ENCODE results near the gene SLC34A3.

SLC34A3 gene

DNA sequence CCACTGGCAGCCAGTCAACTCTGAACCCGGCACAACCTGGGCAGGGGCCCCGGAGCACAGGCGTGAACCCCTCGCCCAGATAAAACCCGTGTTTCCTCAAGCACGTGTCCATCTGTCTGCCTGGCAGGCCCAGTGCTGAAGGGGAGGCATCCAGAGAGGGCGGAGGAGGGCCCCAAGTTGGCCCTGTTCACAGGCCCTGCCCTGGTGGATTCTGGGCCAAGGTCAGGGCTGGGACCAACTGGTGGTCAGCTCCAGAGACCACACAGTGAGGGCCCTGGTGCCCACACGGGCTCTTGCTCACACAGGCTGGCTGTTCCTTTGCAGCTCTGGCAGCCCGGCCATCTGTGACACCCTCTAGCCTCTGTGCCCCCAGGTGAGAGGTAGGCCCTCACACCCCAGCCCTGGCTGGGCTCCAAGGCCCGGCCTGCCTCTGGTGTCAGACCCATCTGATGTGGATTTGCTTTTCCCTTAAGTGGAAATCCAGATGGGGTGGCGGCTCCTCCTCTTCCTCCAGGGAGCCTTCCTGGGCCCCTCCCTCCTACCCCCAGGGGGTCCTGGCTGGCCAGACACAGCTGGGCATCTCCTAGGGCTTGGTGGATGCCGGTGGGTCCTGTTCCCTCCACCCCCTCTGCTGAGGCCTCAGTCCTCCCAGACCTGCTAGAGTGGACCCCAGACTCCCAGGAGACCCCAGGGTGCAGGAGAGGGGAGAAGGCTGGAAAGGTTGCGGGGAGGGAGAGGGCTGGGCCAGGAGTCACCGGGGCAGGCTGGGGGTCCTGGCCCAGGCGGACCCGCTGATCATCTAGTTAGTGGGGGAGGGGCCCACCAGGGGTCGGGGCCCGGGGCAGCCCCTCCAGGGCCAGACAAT lies 19.9 kb downstream of the SLC34A3 start:
- POLR2A ChIA-PET, result interaction anchor here (1.3 to 8.8 kb wide), 2 partner anchors 8 to 10 kb away, joined by 3 to 90 read pairs; partner anchors contain the start of gene TUBB4B
- DNase-seq (ENCODE audit: extremely low spot score), result no peak
- TF ChIP-seq FOXM1 (IDR thresholded peaks at IDR 0.05; ENCODE audit: borderline replicate concordance) (no peak), NFRKB (IDR thresholded peaks at IDR 0.05) (no peak), SP1 (IDR thresholded peaks at IDR 0.05) (no peak), BHLHE40 (IDR thresholded peaks at IDR 0.05; ENCODE audit: borderline replicate concordance) (no peak), FOXA1 (IDR thresholded peaks at IDR 0.05) (no peak), CTBP1 (IDR thresholded peaks at IDR 0.05; ENCODE audit: borderline replicate concordance) (no peak), HDGF (IDR thresholded peaks at IDR 0.05; ENCODE audit: borderline replicate concordance) (no peak), ELF4 (IDR thresholded peaks at IDR 0.05) (no peak), L3MBTL2 (conservative IDR thresholded peaks at IDR 0.05) (no peak), TARDBP (IDR thresholded peaks at IDR 0.05) (no peak), LEF1 (IDR thresholded peaks at IDR 0.05; ENCODE audit: borderline replicate concordance) (no peak)
- TF ChIP-seq, protein P1, sequence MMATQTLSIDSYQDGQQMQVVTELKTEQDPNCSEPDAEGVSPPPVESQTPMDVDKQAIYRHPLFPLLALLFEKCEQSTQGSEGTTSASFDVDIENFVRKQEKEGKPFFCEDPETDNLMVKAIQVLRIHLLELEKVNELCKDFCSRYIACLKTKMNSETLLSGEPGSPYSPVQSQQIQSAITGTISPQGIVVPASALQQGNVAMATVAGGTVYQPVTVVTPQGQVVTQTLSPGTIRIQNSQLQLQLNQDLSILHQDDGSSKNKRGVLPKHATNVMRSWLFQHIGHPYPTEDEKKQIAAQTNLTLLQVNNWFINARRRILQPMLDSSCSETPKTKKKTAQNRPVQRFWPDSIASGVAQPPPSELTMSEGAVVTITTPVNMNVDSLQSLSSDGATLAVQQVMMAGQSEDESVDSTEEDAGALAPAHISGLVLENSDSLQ (IDR thresholded peaks at IDR 0.05), result no peak
- CTCF ChIA-PET, result interaction anchor here (0.6 kb wide), 1 partner anchor 12 kb away, joined by 3 read pairs; no protein-coding TSS in a partner anchor

DNA sequence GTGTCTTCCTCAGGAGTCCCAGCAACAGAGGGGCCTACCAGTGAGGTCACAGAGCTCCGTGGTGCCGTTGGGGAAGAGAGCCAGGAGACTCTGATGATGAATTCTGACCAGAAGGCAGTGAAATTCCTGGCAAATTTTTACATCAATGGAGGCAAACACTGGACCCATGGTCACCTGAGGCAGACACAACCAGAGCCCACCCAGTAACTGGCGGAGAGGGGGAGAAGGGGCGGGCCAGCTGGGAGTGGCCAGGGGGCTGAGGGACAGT lies 20.4 kb downstream of the SLC34A3 start, which contains the start of gene STPG3:
Gene STPG3, plus strand, starts transcription at position 93 of the 268 bp plus-strand sequence. Its CDS starts 1 bp downstream, at position 94.
- DNase-seq (ENCODE audit: extremely low spot score), result no peak
- ChIA-PET POLR2A (interaction anchor here (8.8 kb wide), 1 partner anchor 11 kb away, joined by 90 read pairs; the partner anchor contains the start of gene TUBB4B), CTCF (interaction anchor here (0.6 kb wide), 1 partner anchor 11 kb away, joined by 3 read pairs; no protein-coding TSS in a partner anchor)
- TF ChIP-seq, protein P1 (IDR thresholded peaks at IDR 0.05), result no peak
- TF ChIP-seq ARNT (IDR thresholded peaks at IDR 0.05) (no peak), L3MBTL2 (conservative IDR thresholded peaks at IDR 0.05) (no peak), LEF1 (IDR thresholded peaks at IDR 0.05; ENCODE audit: borderline replicate concordance) (no peak), HDGF (IDR thresholded peaks at IDR 0.05; ENCODE audit: borderline replicate concordance) (no peak), ZNF384 (IDR thresholded peaks at IDR 0.05) (no peak), FOXM1 (IDR thresholded peaks at IDR 0.05; ENCODE audit: borderline replicate concordance) (no peak), TARDBP (IDR thresholded peaks at IDR 0.05) (no peak), FOXK2 (IDR thresholded peaks at IDR 0.05) (no peak), ELF4 (IDR thresholded peaks at IDR 0.05) (no peak), SP1 (IDR thresholded peaks at IDR 0.05) (no peak), CTBP1 (IDR thresholded peaks at IDR 0.05; ENCODE audit: borderline replicate concordance) (no peak), BHLHE40 (IDR thresholded peaks at IDR 0.05; ENCODE audit: borderline replicate concordance) (no peak), SUZ12 (IDR thresholded peaks at IDR 0.05) (no peak), FOXA1 (IDR thresholded peaks at IDR 0.05) (no peak), NFRKB (IDR thresholded peaks at IDR 0.05) (no peak)

- TF ChIP-seq, protein P1 (IDR thresholded peaks at IDR 0.05), result no peak
- TF ChIP-seq ARNT (IDR thresholded peaks at IDR 0.05) (no peak), HDGF (IDR thresholded peaks at IDR 0.05; ENCODE audit: borderline replicate concordance) (no peak), ZNF384 (IDR thresholded peaks at IDR 0.05) (no peak), L3MBTL2 (conservative IDR thresholded peaks at IDR 0.05) (no peak), BHLHE40 (IDR thresholded peaks at IDR 0.05; ENCODE audit: borderline replicate concordance) (no peak), TARDBP (IDR thresholded peaks at IDR 0.05) (no peak), LEF1 (IDR thresholded peaks at IDR 0.05; ENCODE audit: borderline replicate concordance) (no peak), CTBP1 (IDR thresholded peaks at IDR 0.05; ENCODE audit: borderline replicate concordance) (no peak), SUZ12 (IDR thresholded peaks at IDR 0.05) (no peak), NFRKB (IDR thresholded peaks at IDR 0.05) (no peak), FOXA1 (IDR thresholded peaks at IDR 0.05) (no peak), FOXM1 (IDR thresholded peaks at IDR 0.05; ENCODE audit: borderline replicate concordance) (no peak), ELF4 (IDR thresholded peaks at IDR 0.05) (no peak)
- POLR2A ChIA-PET, result interaction anchor here (8.8 kb wide), 1 partner anchor 11 kb away, joined by 90 read pairs; the partner anchor contains the start of gene TUBB4B
- DNase-seq (ENCODE audit: extremely low spot score), result no peak
- CTCF ChIA-PET, result interaction anchor here (0.6 kb wide), 1 partner anchor 10 kb away, joined by 3 read pairs; no protein-coding TSS in a partner anchor
These were observed 21.0 kb downstream of the SLC34A3 start for GRCh38 chr9:137251490-137252268.

DNA sequence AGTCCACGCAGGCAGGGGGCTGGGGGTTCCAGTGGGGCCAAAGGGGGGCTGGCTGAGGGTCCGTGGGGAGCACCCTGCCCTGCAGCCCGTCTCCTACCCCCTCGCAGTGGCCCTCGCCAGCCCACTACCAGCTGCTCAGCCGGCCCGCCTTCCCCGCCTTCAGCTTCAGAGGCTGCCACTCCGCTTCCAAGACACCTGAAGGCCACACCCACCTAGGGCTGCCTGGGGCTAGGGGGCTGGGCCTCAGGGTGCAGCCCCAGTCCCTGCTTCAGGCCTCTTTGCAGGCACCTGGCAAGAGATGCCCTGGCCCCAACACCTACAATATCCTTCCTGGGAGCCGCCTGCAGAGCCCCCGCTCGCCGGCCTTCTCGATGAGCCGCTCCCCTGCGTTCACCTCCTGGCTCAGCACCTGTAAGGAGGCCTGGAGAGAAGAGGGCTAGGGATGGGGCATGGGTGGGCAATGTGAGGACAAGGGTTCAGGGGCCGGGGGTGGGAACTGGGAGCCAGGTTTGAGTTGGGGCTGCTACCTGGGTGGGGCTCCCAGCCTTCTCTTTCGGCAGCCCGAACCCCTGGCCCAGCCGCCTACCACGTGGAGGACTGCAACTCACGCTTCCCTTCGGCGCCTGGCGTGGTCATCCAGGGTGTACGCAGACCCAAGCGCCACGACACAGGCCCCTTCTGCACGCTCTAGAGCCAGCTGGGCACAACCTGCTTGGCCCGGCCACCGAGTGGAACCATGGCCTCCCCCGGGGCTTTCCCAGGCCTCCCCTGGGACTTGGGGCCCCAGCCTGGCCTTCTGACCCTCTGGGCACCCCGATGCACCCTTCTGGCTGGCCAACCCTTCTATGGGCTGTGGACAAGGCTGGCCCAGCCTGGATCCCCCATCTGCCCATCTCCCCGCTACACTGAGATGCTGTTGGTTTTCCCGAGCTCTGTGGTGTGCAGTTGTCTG lies 22.1 kb downstream of the SLC34A3 start:
- no peak for TF ChIP-seq LEF1 (IDR thresholded peaks at IDR 0.05; ENCODE audit: borderline replicate concordance)
- TF ChIP-seq, protein P1 (IDR thresholded peaks at IDR 0.05), result no peak
- POLR2A ChIA-PET, result interaction anchor here (0.6 to 8.8 kb wide), 5 partner anchors 9 to 169 kb away, joined by 3 to 90 read pairs (median 6); partner anchors contain the start of genes NRARP and TUBB4B
- no peak for DNase-seq (ENCODE audit: extremely low spot score)
- CTCF ChIA-PET, result interaction anchor here (0.7 to 1.9 kb wide), 2 partner anchors 16 to 19 kb away, joined by 3 to 9 read pairs; no protein-coding TSS in a partner anchor
